Fibroblast of lung (primary cell): Measurements from ENCODE around the gene WWP2. TPM values are rescaled to one million over a fixed set of nuclear protein-coding genes. Genes with fewer than 3 reads are reported as not detected.
"Not testable (repeated sequence)": the region's sequence is repeated elsewhere in the genome, so short reads cannot be mapped to it uniquely, and the experiment has no call there.

Source experiments
- DNase-seq, 2 donors: peaks; one replicate each; pipeline versions ENCODE4 v3.0.0 to v3.0.0-alpha.2; 2010; ENCODE audit warnings: low read depth in 2 of 2
- H2AFZ ChIP-seq: 2 replicates; pipeline ENCODE4 v1.5.1; 2012; ENCODE audit warnings: low read length, control low read depth, inconsistent platforms
- H3K27ac ChIP-seq: 2 replicates; pipeline ENCODE4 v1.5.1; 2011; ENCODE audit warnings: low read length, control low read depth; ENCODE audit not compliant: insufficient read depth
- H3K27me3 ChIP-seq: 2 replicates; pipeline ENCODE4 v1.5.1; 2011; ENCODE audit warnings: mild to moderate bottlenecking, low read length; ENCODE audit not compliant: control insufficient read depth, insufficient read depth
- H3K36me3 ChIP-seq: 2 replicates; pipeline ENCODE4 v1.5.1; 2011; ENCODE audit warnings: low read length; ENCODE audit not compliant: control insufficient read depth, insufficient read depth
- H3K4me1 ChIP-seq: 2 replicates; pipeline ENCODE4 v1.5.1; 2011; ENCODE audit warnings: low read length; ENCODE audit not compliant: control insufficient read depth, insufficient read depth; ENCODE audit errors: extremely low read depth
- H3K4me2 ChIP-seq: 2 replicates; pipeline ENCODE4 v1.5.1; 2011; ENCODE audit warnings: low read length, control low read depth; ENCODE audit not compliant: insufficient read depth; ENCODE audit errors: extremely low read depth
- H3K4me3 ChIP-seq, 4 experiments: fragments of 200-600 bp in 1 of 4; sonication (generic) in 1 of 4; replicated peaks in 1 of 4; 2 replicates each; pipeline ENCODE4 v1.5.1; 2011 to 2016; ENCODE audit warnings: low read length in 4 of 4, low read depth in 3 of 4, mild to moderate bottlenecking in 3 of 4, control low read depth in 2 of 4, inconsistent platforms in 1 of 4, mixed read lengths in 1 of 4; ENCODE audit not compliant: insufficient read depth in 1 of 4; ENCODE audit errors: control extremely low read depth in 1 of 4
- H3K79me2 ChIP-seq: 2 replicates; pipeline ENCODE4 v1.5.1; 2012; ENCODE audit warnings: mild to moderate bottlenecking, low read length, inconsistent platforms; ENCODE audit not compliant: control insufficient read depth, insufficient read depth
- H3K9ac ChIP-seq: 2 replicates; pipeline ENCODE4 v1.5.1; 2011; ENCODE audit warnings: mild to moderate bottlenecking, low read length, control low read depth; ENCODE audit not compliant: insufficient read depth
- H3K9me3 ChIP-seq: 2 replicates; pipeline ENCODE4 v1.5.1; 2012; ENCODE audit warnings: low read depth, low read length; ENCODE audit not compliant: control insufficient read depth, insufficient read depth
- H4K20me1 ChIP-seq: 2 replicates; pipeline ENCODE4 v1.5.1; 2011; ENCODE audit warnings: low read length; ENCODE audit not compliant: control insufficient read depth, insufficient read depth; ENCODE audit errors: extremely low read depth
- CTCF ChIP-seq, 2 donors: IDR thresholded peaks in 1 of 2; conservative IDR thresholded peaks in 1 of 2; 1 replicate in 1 of 2; 2 replicates in 1 of 2; pipeline ENCODE4 v1.5.1; 2011 to 2012; ENCODE audit warnings: low read length in 2 of 2, control low read depth in 1 of 2, inconsistent platforms in 1 of 2, low read depth in 1 of 2, mild to moderate bottlenecking in 1 of 2
- EZH2 ChIP-seq: IDR thresholded peaks from 2 replicates; pipeline ENCODE4 v1.5.1; 2012; ENCODE audit warnings: low read length, control low read depth, mild to moderate bottlenecking; ENCODE audit errors: missing control alignments
- polyA plus RNA-seq, 2 donors: library from polyadenylated mRNA; depleted of rRNA in 1 of 2; stranded (reverse) in 1 of 2; unstranded in 1 of 2; fragments of >200 nt; gene quantifications; 2 replicates each; pipeline ENCODE4 v1.2.1, GENCODE V29; 2011 to 2012; ENCODE audit warnings: missing spikeins in 1 of 2
- total RNA-seq: library from RNA; depleted of rRNA; stranded (reverse); fragments of >200 nt; gene quantifications from 2 replicates; pipeline ENCODE4 v1.2.1, GENCODE V29; 2014

The WWP2 gene
- total and polyA plus RNA-seq, 2 donors (not counting 1 experiment from before 2014, with no cell fraction given), result 16.3 to 28.5 TPM

- Histone ChIP-seq H3K4me1 (peaks cover 13% of the 10 kb centered on the region), H3K27me3 (no peaks in the 10 kb centered on the region), H3K9me3 (no peaks in the 10 kb centered on the region), H3K4me3 (no peak overlapping the region), H2AFZ (no peak overlapping the region), H3K9ac (no peak overlapping the region), H3K79me2 (no peaks in the 10 kb centered on the region), H3K36me3 (no peaks in the 10 kb centered on the region), H4K20me1 (no peaks in the 10 kb centered on the region), H3K4me2 (peak overlapping the region; percentile 13), H3K27ac (no peak overlapping the region)
- peak in 1 of 2 donors; percentile 73 for DNase-seq
- TF ChIP-seq CTCF (conservative IDR thresholded peaks at IDR 0.05 in 1 of 2, IDR thresholded peaks at IDR 0.05 in 1 of 2; ENCODE audit: low read depth in 1 of 2, low read length in 2 of 2) (no peak), EZH2 (no peak)
These were observed 89.5 kb downstream of the WWP2 start for GRCh38 chr16:69851491-69852240.

GRCh38 chr16:69852815-69853214 is 90.7 kb downstream of the WWP2 start:
- no peak overlapping the region for H3K27ac ChIP-seq

GRCh38 chr16:69853481-69853880 is 91.3 kb downstream of the WWP2 start:
- H3K9me3 ChIP-seq, result no peaks in the 10 kb centered on the region
- no peaks in the 10 kb centered on the region for H3K36me3 ChIP-seq
- no peak overlapping the region for H2AFZ ChIP-seq
- H3K27me3 ChIP-seq, result no peaks in the 10 kb centered on the region
- H3K4me3 ChIP-seq, result no peak overlapping the region
- H3K79me2 ChIP-seq, result no peaks in the 10 kb centered on the region
- H4K20me1 ChIP-seq, result no peaks in the 10 kb centered on the region
- H3K4me2 ChIP-seq, result no peak overlapping the region
- H3K4me1 ChIP-seq, result peaks cover 5% of the 10 kb centered on the region
- no peak for DNase-seq
- H3K9ac ChIP-seq, result no peak overlapping the region
- TF ChIP-seq EZH2 (no peak), CTCF (conservative IDR thresholded peaks at IDR 0.05 in 1 of 2, IDR thresholded peaks at IDR 0.05 in 1 of 2; ENCODE audit: low read depth in 1 of 2, low read length in 2 of 2) (no peak)
- H3K27ac ChIP-seq, result no peak overlapping the region

More at GRCh38 chr16:69852815-69853214, 90.7 kb downstream of the WWP2 start:
- no peak overlapping the region for H3K4me2 ChIP-seq
- H3K9ac ChIP-seq, result no peak overlapping the region
- H3K4me1 ChIP-seq, result peaks cover 8% of the 10 kb centered on the region
- H2AFZ ChIP-seq, result no peak overlapping the region
- DNase-seq, result no peak
- TF ChIP-seq EZH2 (no peak), CTCF (conservative IDR thresholded peaks at IDR 0.05 in 1 of 2, IDR thresholded peaks at IDR 0.05 in 1 of 2; ENCODE audit: low read depth in 1 of 2, low read length in 2 of 2) (no peak)
- H3K36me3 ChIP-seq, result no peaks in the 10 kb centered on the region
- no peaks in the 10 kb centered on the region for H3K79me2 ChIP-seq
- H3K4me3 ChIP-seq, result no peak overlapping the region
- H3K9me3 ChIP-seq, result no peaks in the 10 kb centered on the region
- H4K20me1 ChIP-seq, result no peaks in the 10 kb centered on the region
- H3K27me3 ChIP-seq, result no peaks in the 10 kb centered on the region

GRCh38 chr16:69854776-69855175 is 92.6 kb downstream of the WWP2 start:
- not testable (repeated sequence) for DNase-seq, H3K79me2 ChIP-seq, H3K27me3 ChIP-seq, H3K4me3 ChIP-seq, H3K4me2 ChIP-seq, H3K36me3 ChIP-seq, H3K9ac ChIP-seq, H3K27ac ChIP-seq, H3K9me3 ChIP-seq, H3K4me1 ChIP-seq, H4K20me1 ChIP-seq, H2AFZ ChIP-seq
